Astrocyte (in vitro differentiated cells and primary cell): ENCODE data around the gene FBXW12. TPM values are rescaled to one million over a fixed set of nuclear protein-coding genes. Genes with fewer than 3 reads are reported as not detected.

Experiments used
- DNase-seq: peaks from one replicate; pipeline ENCODE4 v3.0.0-alpha.2; 2010; ENCODE audit warnings: low read depth
- FAIRE-seq: peaks from 2 replicates; lab custom pipeline; 2011; peaks lifted over from hg19 to GRCh38; lab: Jason Lieb, UNC
- H2AFZ ChIP-seq: 2 replicates; pipeline ENCODE4 v1.6.0; 2012; ENCODE audit warnings: low read depth, low read length, inconsistent platforms
- H3K27ac ChIP-seq: 2 replicates; pipeline ENCODE4 v1.5.1; 2011; ENCODE audit warnings: low read depth, low read length, inconsistent platforms
- H3K27me3 ChIP-seq: 2 replicates; pipeline ENCODE4 v1.6.0; 2011; ENCODE audit warnings: low read length, inconsistent platforms; ENCODE audit not compliant: insufficient read depth
- H3K36me3 ChIP-seq: 2 replicates; pipeline ENCODE4 v1.5.1; 2011; ENCODE audit warnings: low read length, inconsistent platforms; ENCODE audit not compliant: insufficient read depth
- H3K4me1 ChIP-seq: 2 replicates; pipeline ENCODE4 v1.5.1; 2011; ENCODE audit warnings: low read length, inconsistent platforms; ENCODE audit not compliant: insufficient read depth
- H3K4me2 ChIP-seq: 2 replicates; pipeline ENCODE4 v1.6.0; 2012; ENCODE audit warnings: low read length, inconsistent platforms
- H3K4me3 ChIP-seq: 2 replicates; pipeline ENCODE4 v1.5.1; 2011; ENCODE audit warnings: low read depth, mild to moderate bottlenecking, low read length, inconsistent platforms; ENCODE audit not compliant: insufficient read depth
- H3K79me2 ChIP-seq: 2 replicates; pipeline ENCODE4 v1.6.0; 2012; ENCODE audit warnings: mild to moderate bottlenecking, low read length, inconsistent platforms; ENCODE audit not compliant: insufficient read depth
- H3K9ac ChIP-seq: 2 replicates; pipeline ENCODE4 v1.6.0; 2012; ENCODE audit warnings: mild to moderate bottlenecking, low read length, inconsistent platforms
- H3K9me3 ChIP-seq: 2 replicates; pipeline ENCODE4 v1.5.1; 2012; ENCODE audit warnings: low read depth, mild to moderate bottlenecking, low read length, inconsistent platforms; ENCODE audit not compliant: insufficient read depth
- H4K20me1 ChIP-seq: 2 replicates; pipeline ENCODE4 v1.6.0; 2012; ENCODE audit warnings: low read length, inconsistent platforms; ENCODE audit not compliant: insufficient read depth
- H3K27ac Mint-ChIP-seq: one replicate; pipeline ENCODE4 v1.8.0; 2021; ENCODE audit warnings: mild to moderate bottlenecking, mixed read lengths; ENCODE audit not compliant: unreplicated experiment
- H3K27me3 Mint-ChIP-seq: one replicate; pipeline ENCODE4 v1.8.0; 2021; ENCODE audit warnings: low read depth, mixed read lengths; ENCODE audit not compliant: unreplicated experiment
- H3K36me3 Mint-ChIP-seq: one replicate; pipeline ENCODE4 v1.8.0; 2021; ENCODE audit warnings: low read depth, mixed read lengths; ENCODE audit not compliant: unreplicated experiment
- H3K4me1 Mint-ChIP-seq: one replicate; pipeline ENCODE4 v1.8.0; 2021; ENCODE audit warnings: low read depth, mixed read lengths; ENCODE audit not compliant: unreplicated experiment
- H3K4me3 Mint-ChIP-seq: one replicate; pipeline ENCODE4 v1.8.0; 2021; ENCODE audit warnings: mild to moderate bottlenecking, moderate library complexity, mixed read lengths; ENCODE audit not compliant: unreplicated experiment
- H3K9me3 Mint-ChIP-seq: one replicate; pipeline ENCODE4 v1.8.0; 2021; ENCODE audit warnings: mild to moderate bottlenecking, mixed read lengths; ENCODE audit not compliant: unreplicated experiment
- EZH2 ChIP-seq: IDR thresholded peaks from 2 replicates; pipeline ENCODE4 v1.6.1; 2012; ENCODE audit warnings: mild to moderate bottlenecking, low read length, inconsistent platforms; ENCODE audit not compliant: insufficient read depth
- total RNA-seq: library from RNA; stranded (reverse); gene quantifications from 2 replicates; pipeline ENCODE4 v1.2.1, GENCODE V29; 2021
- TF ChIP-seq, protein P1 (sequence below): IDR thresholded peaks from 2 replicates; pipeline ENCODE4 v1.5.1; 2011; ENCODE audit warnings: low read depth, mild to moderate bottlenecking, inconsistent platforms, low read length, moderate library complexity; ENCODE audit not compliant: insufficient read depth

The FBXW12 gene
- total RNA-seq, 1 donor from 2014 or later = not detected

DNA sequence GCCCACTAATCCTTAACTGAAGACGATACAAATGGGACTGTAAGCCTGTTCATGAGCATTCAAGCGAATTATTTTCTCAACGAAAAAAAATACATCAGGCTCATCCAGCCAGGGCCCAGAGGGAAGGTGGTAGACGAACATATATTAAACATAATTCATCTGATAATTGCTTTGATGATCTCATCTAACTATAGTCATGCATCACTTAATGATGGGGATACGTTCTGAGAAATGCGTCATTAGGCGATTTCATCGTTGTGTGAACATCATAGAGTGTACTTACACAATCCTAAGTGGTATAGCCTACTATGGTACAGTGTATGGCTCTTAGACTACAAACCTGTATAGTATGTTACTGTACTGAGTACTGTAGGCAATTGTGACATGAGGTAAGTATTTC, 28.6 kb upstream of the FBXW12 start:
- no peak overlapping the region for H3K27ac Mint-ChIP-seq
- Histone ChIP-seq H3K27me3 (no peaks in the 10 kb centered on the region), H3K4me3 (no peak overlapping the region), H3K36me3 (no peaks in the 10 kb centered on the region), H3K9ac (no peak overlapping the region), H3K79me2 (no peaks in the 10 kb centered on the region), H3K4me2 (no peak overlapping the region), H2AFZ (no peak overlapping the region), H4K20me1 (no peaks in the 10 kb centered on the region), H3K9me3 (no peaks in the 10 kb centered on the region), H3K27ac (no peak overlapping the region), H3K4me1 (no peaks in the 10 kb centered on the region)
- H3K4me1 Mint-ChIP-seq = peaks cover 2% of the 10 kb centered on the region
- no peaks in the 10 kb centered on the region for H3K9me3 Mint-ChIP-seq
- no peaks in the 10 kb centered on the region for H3K36me3 Mint-ChIP-seq
- DNase-seq = no peak
- TF ChIP-seq EZH2 = no peak
- TF ChIP-seq, protein P1, sequence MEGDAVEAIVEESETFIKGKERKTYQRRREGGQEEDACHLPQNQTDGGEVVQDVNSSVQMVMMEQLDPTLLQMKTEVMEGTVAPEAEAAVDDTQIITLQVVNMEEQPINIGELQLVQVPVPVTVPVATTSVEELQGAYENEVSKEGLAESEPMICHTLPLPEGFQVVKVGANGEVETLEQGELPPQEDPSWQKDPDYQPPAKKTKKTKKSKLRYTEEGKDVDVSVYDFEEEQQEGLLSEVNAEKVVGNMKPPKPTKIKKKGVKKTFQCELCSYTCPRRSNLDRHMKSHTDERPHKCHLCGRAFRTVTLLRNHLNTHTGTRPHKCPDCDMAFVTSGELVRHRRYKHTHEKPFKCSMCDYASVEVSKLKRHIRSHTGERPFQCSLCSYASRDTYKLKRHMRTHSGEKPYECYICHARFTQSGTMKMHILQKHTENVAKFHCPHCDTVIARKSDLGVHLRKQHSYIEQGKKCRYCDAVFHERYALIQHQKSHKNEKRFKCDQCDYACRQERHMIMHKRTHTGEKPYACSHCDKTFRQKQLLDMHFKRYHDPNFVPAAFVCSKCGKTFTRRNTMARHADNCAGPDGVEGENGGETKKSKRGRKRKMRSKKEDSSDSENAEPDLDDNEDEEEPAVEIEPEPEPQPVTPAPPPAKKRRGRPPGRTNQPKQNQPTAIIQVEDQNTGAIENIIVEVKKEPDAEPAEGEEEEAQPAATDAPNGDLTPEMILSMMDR = no peak
- H3K27me3 Mint-ChIP-seq = peaks cover 15% of the 10 kb centered on the region
- FAIRE-seq = no peak
- no peak overlapping the region for H3K4me3 Mint-ChIP-seq

DNA sequence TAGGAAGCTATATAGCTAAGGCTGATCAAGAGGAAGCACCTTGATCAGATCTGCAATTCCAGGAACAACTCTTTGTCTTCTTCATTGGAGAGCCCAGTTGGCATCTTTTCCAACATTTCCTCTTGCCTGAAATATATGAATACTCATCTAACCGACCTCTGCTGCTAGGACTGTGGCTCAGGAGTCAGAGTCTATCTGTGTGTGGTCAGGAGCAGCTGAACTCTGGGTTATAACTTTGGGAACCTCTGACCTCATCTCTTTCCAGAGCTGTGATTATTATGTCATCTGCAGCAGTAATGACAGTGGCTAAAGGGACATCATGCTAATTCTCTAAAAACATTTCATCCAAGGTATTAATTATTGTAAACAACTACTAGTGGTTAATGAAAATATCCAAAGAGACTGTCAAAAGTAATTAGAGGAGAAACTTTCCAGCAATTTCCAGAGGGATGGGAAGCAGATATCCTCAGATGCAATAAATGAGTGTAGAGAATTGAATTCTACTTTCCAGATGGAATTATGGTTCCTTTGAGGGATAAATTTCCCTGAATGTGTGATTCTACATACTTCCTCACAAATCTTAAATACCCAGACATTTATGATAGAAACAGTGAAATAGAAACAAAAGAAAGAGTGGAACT, 27.0 kb upstream of the FBXW12 start:
- no peaks in the 10 kb centered on the region for H3K27me3 ChIP-seq
- no peak for DNase-seq
- Mint-ChIP-seq H3K27me3 (peaks cover 19% of the 10 kb centered on the region), H3K36me3 (peaks cover 1% of the 10 kb centered on the region), H3K27ac (no peak overlapping the region), H3K4me3 (no peak overlapping the region), H3K4me1 (no peaks in the 10 kb centered on the region), H3K9me3 (no peaks in the 10 kb centered on the region)
- H3K79me2 ChIP-seq = no peaks in the 10 kb centered on the region
- H3K9me3 ChIP-seq = no peaks in the 10 kb centered on the region
- H3K4me1 ChIP-seq = no peaks in the 10 kb centered on the region
- no peak overlapping the region for H3K4me2 ChIP-seq
- H3K9ac ChIP-seq = no peak overlapping the region
- no peak overlapping the region for H3K4me3 ChIP-seq
- no peaks in the 10 kb centered on the region for H3K36me3 ChIP-seq
- no peak for FAIRE-seq
- no peaks in the 10 kb centered on the region for H4K20me1 ChIP-seq
- TF ChIP-seq EZH2 = no peak
- TF ChIP-seq, protein P1 = no peak
- H2AFZ ChIP-seq = no peak overlapping the region
- H3K27ac ChIP-seq = no peak overlapping the region

DNA sequence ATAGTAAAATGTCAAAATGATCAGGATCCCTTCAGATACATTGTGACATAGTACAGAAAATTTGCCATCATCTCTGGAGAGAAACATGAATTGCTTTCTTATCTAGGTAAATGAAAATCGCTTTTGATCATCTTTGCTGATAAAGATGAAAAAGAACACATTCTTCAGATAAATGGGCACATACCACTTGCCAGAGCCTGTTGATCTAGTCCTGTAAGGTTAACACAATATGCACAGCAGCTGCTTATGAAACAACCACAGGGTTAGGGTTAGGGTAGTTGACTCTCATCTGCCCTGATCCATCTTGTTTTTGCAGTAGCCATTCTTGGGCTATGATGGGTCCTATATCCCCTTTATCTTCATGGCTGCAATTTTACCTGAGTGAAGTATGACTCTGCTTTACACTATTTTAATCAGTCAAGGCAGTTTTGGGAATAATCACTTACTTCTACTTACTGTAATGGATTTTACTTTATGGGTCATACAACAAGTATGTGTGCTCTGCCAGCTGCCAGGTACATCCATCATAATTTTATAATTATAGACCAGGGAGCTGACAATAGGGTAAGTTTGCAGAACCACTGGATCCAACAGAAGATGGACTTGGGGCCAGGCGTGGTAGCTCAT, 26.0 kb upstream of the FBXW12 start:
- TF ChIP-seq, protein P1 = no peak
- no peak for TF ChIP-seq EZH2
- no peak overlapping the region for H3K4me3 ChIP-seq
- no peak for FAIRE-seq

More for the DNA sequence above, 26.0 kb upstream of the FBXW12 start:
- H3K36me3 ChIP-seq = no peaks in the 10 kb centered on the region
- H3K36me3 Mint-ChIP-seq = peaks cover 1% of the 10 kb centered on the region
- no peaks in the 10 kb centered on the region for H4K20me1 ChIP-seq
- no peak overlapping the region for H3K4me3 Mint-ChIP-seq
- no peak overlapping the region for H3K27ac Mint-ChIP-seq
- no peaks in the 10 kb centered on the region for H3K79me2 ChIP-seq
- no peaks in the 10 kb centered on the region for H3K4me1 ChIP-seq
- H3K9ac ChIP-seq = no peak overlapping the region
- H3K4me2 ChIP-seq = no peak overlapping the region
- no peaks in the 10 kb centered on the region for H3K27me3 ChIP-seq
- H3K27me3 Mint-ChIP-seq = peaks cover 23% of the 10 kb centered on the region
- no peaks in the 10 kb centered on the region for H3K9me3 ChIP-seq
- no peak for DNase-seq
- H2AFZ ChIP-seq = no peak overlapping the region
- H3K4me1 Mint-ChIP-seq = no peaks in the 10 kb centered on the region
- H3K27ac ChIP-seq = no peak overlapping the region
- no peaks in the 10 kb centered on the region for H3K9me3 Mint-ChIP-seq
